Neural progenitor cell (in vitro differentiated cells): ENCODE measurements around the gene PAM. TPM values are rescaled to one million over a fixed set of nuclear protein-coding genes. Genes with fewer than 3 reads are reported as not detected.
A peak's percentile ranks its signal among the peaks of the same experiment; 100 is the strongest.
"Not testable (repeated sequence)": the region's sequence is repeated elsewhere in the genome, so short reads cannot be mapped to it uniquely, and the experiment has no call there.

Experiments used
- DNase-seq: peaks from one replicate; pipeline ENCODE4 v3.0.0-alpha.2; 2016; ENCODE audit warnings: low spot score
- H2AFZ ChIP-seq: fragments of 200-600 bp; sonication (generic); replicated peaks from 2 replicates; pipeline ENCODE4 v1.6.1; 2016; ENCODE audit warnings: antibody characterized with exemption
- H3F3A ChIP-seq: fragments of 200-600 bp; sonication (generic); 2 replicates; pipeline ENCODE4 v1.6.1; 2016; ENCODE audit warnings: antibody characterized with exemption, low read depth
- H3K27ac ChIP-seq: fragments of 200-600 bp; sonication (generic); 2 replicates; pipeline ENCODE4 v1.5.1; 2016; ENCODE audit warnings: mild to moderate bottlenecking
- H3K27me3 ChIP-seq: fragments of 200-600 bp; sonication (generic); 2 replicates; pipeline ENCODE4 v1.6.1; 2016; ENCODE audit warnings: mild to moderate bottlenecking, moderate library complexity
- H3K36me3 ChIP-seq: fragments of 200-600 bp; sonication (generic); 2 replicates; pipeline ENCODE4 v1.5.1; 2016
- H3K4me1 ChIP-seq: fragments of 200-600 bp; sonication (generic); 2 replicates; pipeline ENCODE4 v1.6.1; 2016; ENCODE audit warnings: mixed run types
- H3K4me2 ChIP-seq: fragments of 200-600 bp; sonication (generic); 2 replicates; pipeline ENCODE4 v1.6.1; 2016
- H3K4me3 ChIP-seq: fragments of 200-600 bp; sonication (generic); 2 replicates; pipeline ENCODE4 v1.5.1; 2016
- H3K79me2 ChIP-seq: fragments of 200-600 bp; sonication (generic); 2 replicates; pipeline ENCODE4 v1.6.1; 2016; ENCODE audit warnings: low read depth
- H3K9ac ChIP-seq: fragments of 200-600 bp; sonication (generic); 2 replicates; pipeline ENCODE4 v1.6.1; 2016
- H3K9me3 ChIP-seq: fragments of 200-600 bp; sonication (generic); 2 replicates; pipeline ENCODE4 v1.5.1; 2016; ENCODE audit warnings: low read depth
- H4K20me1 ChIP-seq: fragments of 200-600 bp; sonication (generic); 2 replicates; pipeline ENCODE4 v1.6.1; 2016; ENCODE audit warnings: low read depth
- H3K27ac Mint-ChIP-seq: 3 replicates; pipeline ENCODE4 v1.8.0; 2021; ENCODE audit warnings: mixed read lengths
- H3K27me3 Mint-ChIP-seq: 2 replicates; pipeline ENCODE4 v1.8.0; 2022; ENCODE audit warnings: low read depth, mild to moderate bottlenecking, inconsistent platforms, moderate library complexity, mixed read lengths; ENCODE audit not compliant: insufficient read depth
- H3K36me3 Mint-ChIP-seq: 3 replicates; pipeline ENCODE4 v1.8.0; 2021; ENCODE audit warnings: mixed read lengths
- H3K4me1 Mint-ChIP-seq: 3 replicates; pipeline ENCODE4 v1.8.0; 2021; ENCODE audit warnings: mixed read lengths
- H3K4me3 Mint-ChIP-seq: 3 replicates; pipeline ENCODE4 v1.8.0; 2021; ENCODE audit warnings: mild to moderate bottlenecking, moderate library complexity, mixed read lengths
- H3K9me3 Mint-ChIP-seq: 3 replicates; pipeline ENCODE4 v1.8.0; 2020; ENCODE audit warnings: mixed read lengths
- CTCF ChIP-seq: fragments of 200-600 bp; sonication (generic); IDR thresholded peaks from 2 replicates; pipeline ENCODE4 v1.5.1; 2017; ENCODE audit warnings: antibody characterized with exemption, mild to moderate bottlenecking
- EZH2 ChIP-seq: fragments of 200-600 bp; sonication (generic); IDR thresholded peaks from 2 replicates; pipeline ENCODE4 v1.6.1; 2017; ENCODE audit warnings: antibody characterized with exemption, mild to moderate bottlenecking, moderate library complexity
- EZH2phosphoT487 ChIP-seq: fragments of 200-600 bp; sonication (generic); IDR thresholded peaks from 2 replicates; pipeline ENCODE4 v1.6.1; 2017; ENCODE audit warnings: antibody characterized with exemption
- total RNA-seq: library from RNA; depleted of rRNA; stranded (reverse); fragments of >200 nt; gene quantifications from 2 replicates; pipeline ENCODE4 v1.2.3, GENCODE V29; 2015; ENCODE audit warnings: low replicate concordance

The PAM gene
- total RNA-seq, 1 donor from 2014 or later: 246 TPM

GRCh38 chr5:102747386-102748166 is 7.5 kb upstream of the PAM start:
- Mint-ChIP-seq H3K4me3 (no peak overlapping the region), H3K36me3 (peaks cover 4% of the 10 kb centered on the region), H3K27me3 (peaks cover 4% of the 10 kb centered on the region), H3K4me1 (peaks cover 80% of the 10 kb centered on the region), H3K27ac (peak overlapping the region; percentile 3), H3K9me3 (peaks cover 2% of the 10 kb centered on the region)
- H3K9ac ChIP-seq: no peak overlapping the region
- H4K20me1 ChIP-seq: no peaks in the 10 kb centered on the region
- no peaks in the 10 kb centered on the region for H3F3A ChIP-seq
- H3K4me2 ChIP-seq: no peak overlapping the region
- no peak overlapping the region for H3K4me3 ChIP-seq
- no peaks in the 10 kb centered on the region for H3K79me2 ChIP-seq
- H3K27me3 ChIP-seq: peaks cover under 1% of the 10 kb centered on the region
- no peaks in the 10 kb centered on the region for H3K9me3 ChIP-seq
- no peak for DNase-seq
- peaks cover 10% of the 10 kb centered on the region for H3K4me1 ChIP-seq
- no peak overlapping the region for H2AFZ ChIP-seq
- no peaks in the 10 kb centered on the region for H3K36me3 ChIP-seq
- TF ChIP-seq EZH2 (no peak), EZH2phosphoT487 (no peak)
- no peak overlapping the region for H3K27ac ChIP-seq

GRCh38 chr5:102749416-102750030 is 5.6 kb upstream of the PAM start:
- Histone ChIP-seq H3K27ac (no peak overlapping the region), H3K79me2 (no peaks in the 10 kb centered on the region), H3K27me3 (peaks cover 20% of the 10 kb centered on the region), H3K9me3 (no peaks in the 10 kb centered on the region), H3K4me3 (no peak overlapping the region), H3F3A (no peaks in the 10 kb centered on the region), H4K20me1 (no peaks in the 10 kb centered on the region), H3K4me2 (no peak overlapping the region), H3K4me1 (peaks cover 17% of the 10 kb centered on the region), H3K36me3 (no peaks in the 10 kb centered on the region), H3K9ac (no peak overlapping the region), H2AFZ (no peak overlapping the region)
- peaks cover 9% of the 10 kb centered on the region for H3K36me3 Mint-ChIP-seq
- H3K4me3 Mint-ChIP-seq: peak overlapping the region; percentile 44
- peak overlapping the region; percentile 95 for H3K27ac Mint-ChIP-seq
- peaks cover 4% of the 10 kb centered on the region for H3K9me3 Mint-ChIP-seq
- H3K27me3 Mint-ChIP-seq: peaks cover 7% of the 10 kb centered on the region
- TF ChIP-seq EZH2 (no peak), CTCF (no peak), EZH2phosphoT487 (no peak)
- DNase-seq: no peak
- peaks cover 81% of the 10 kb centered on the region for H3K4me1 Mint-ChIP-seq

- H3K36me3 ChIP-seq: no peaks in the 10 kb centered on the region
- H3K4me2 ChIP-seq: no peak overlapping the region
- H3K27ac ChIP-seq: no peak overlapping the region
- peaks cover 10% of the 10 kb centered on the region for H3K27me3 Mint-ChIP-seq
- TF ChIP-seq CTCF (no peak), EZH2phosphoT487 (no peak), EZH2 (no peak)
- peak overlapping the region; percentile 95 for H3K27ac Mint-ChIP-seq
- no peak overlapping the region for H2AFZ ChIP-seq
- H3K4me1 ChIP-seq: peaks cover 21% of the 10 kb centered on the region
- peaks cover 83% of the 10 kb centered on the region for H3K4me1 Mint-ChIP-seq
- no peak for DNase-seq
- H3K27me3 ChIP-seq: peaks cover 20% of the 10 kb centered on the region
- peak overlapping the region; percentile 44 for H3K4me3 Mint-ChIP-seq
- no peaks in the 10 kb centered on the region for H3F3A ChIP-seq
- no peaks in the 10 kb centered on the region for H3K79me2 ChIP-seq
- H3K9me3 Mint-ChIP-seq: peaks cover 4% of the 10 kb centered on the region
- H3K9ac ChIP-seq: no peak overlapping the region
- peaks cover 9% of the 10 kb centered on the region for H3K36me3 Mint-ChIP-seq
- no peak overlapping the region for H3K4me3 ChIP-seq
- H3K9me3 ChIP-seq: no peaks in the 10 kb centered on the region
- H4K20me1 ChIP-seq: no peaks in the 10 kb centered on the region
Observed at GRCh38 chr5:102750151-102750834, 4.8 kb upstream of the PAM start.

GRCh38 chr5:102751903-102752376 is 3.2 kb upstream of the PAM start:
- not testable (repeated sequence) for H3K9ac ChIP-seq, DNase-seq, H4K20me1 ChIP-seq, H3K4me2 ChIP-seq, H3K4me3 ChIP-seq, H3K27ac Mint-ChIP-seq, H3F3A ChIP-seq, H3K9me3 Mint-ChIP-seq, H3K9me3 ChIP-seq, H3K36me3 ChIP-seq, H3K36me3 Mint-ChIP-seq, H3K27ac ChIP-seq, H2AFZ ChIP-seq
- Mint-ChIP-seq H3K4me3 (peak overlapping the region; percentile 27), H3K27me3 (peaks cover 15% of the 10 kb centered on the region), H3K4me1 (peaks cover 79% of the 10 kb centered on the region)
- Histone ChIP-seq H3K27me3 (peaks cover 25% of the 10 kb centered on the region), H3K4me1 (peaks cover 27% of the 10 kb centered on the region), H3K79me2 (peaks cover 16% of the 10 kb centered on the region)
